Measurements from ENCODE around the gene ZCRB1. TPM values are rescaled to one million over a fixed set of nuclear protein-coding genes. Genes with fewer than 3 reads are reported as not detected.

The ZCRB1 gene
- total RNA-seq, 2 donors from 2014 or later, result 32.2 to 80.8 TPM

GRCh38 chr12:42281278-42281677 lies 44.6 kb downstream of the ZCRB1 start:
- WGBS, 2 donors, result 22 to 23% methylated on average over 3 of the region's 3 CpGs
- DNase-seq, result no peak
- no peaks in the 10 kb centered on the region for H3K27me3 ChIP-seq
- intact Hi-C loops (cut with DNase I), result no loop called here
- peaks cover 7% of the 10 kb centered on the region for H3K4me1 ChIP-seq
- no peak for ATAC-seq
- no peak overlapping the region for H3K4me3 ChIP-seq
- no peaks in the 10 kb centered on the region for H3K36me3 ChIP-seq (replicated peaks in 1 of 2; ENCODE audit: insufficient read depth in 1 of 2, low read depth in 2 of 2)
- TF ChIP-seq CTCF (IDR thresholded peaks at IDR 0.05), result no peak
- no peak for TF ChIP-seq POLR2A (IDR thresholded peaks at IDR 0.05)
- no peaks in the 10 kb centered on the region for H3K9me3 ChIP-seq
- no peak overlapping the region for H3K27ac ChIP-seq

- Histone ChIP-seq H3K36me3 (replicated peaks in 1 of 2; ENCODE audit: insufficient read depth in 1 of 2, low read depth in 2 of 2) (no peaks in the 10 kb centered on the region), H3K27me3 (no peaks in the 10 kb centered on the region), H3K9me3 (no peaks in the 10 kb centered on the region), H3K4me1 (peaks cover 7% of the 10 kb centered on the region), H3K4me3 (no peak overlapping the region), H3K27ac (no peak overlapping the region)
- intact Hi-C loops (cut with DNase I), result no loop called here
- DNase-seq, result no peak
- TF ChIP-seq CTCF (IDR thresholded peaks at IDR 0.05), result no peak
- no peak for TF ChIP-seq POLR2A (IDR thresholded peaks at IDR 0.05)
- ATAC-seq, result no peak
These were observed 47.8 kb downstream of the ZCRB1 start for GRCh38 chr12:42278128-42278510.

- 79 to 81% methylated on average over 6 of the region's 6 CpGs for WGBS, 2 donors
These were observed 48.3 kb downstream of the ZCRB1 start for GRCh38 chr12:42277396-42278127.

GRCh38 chr12:42275499-42275898 lies 50.4 kb downstream of the ZCRB1 start:
- intact Hi-C loops (cut with DNase I), result no loop called here
- Histone ChIP-seq H3K36me3 (replicated peaks in 1 of 2; ENCODE audit: insufficient read depth in 1 of 2, low read depth in 2 of 2) (no peaks in the 10 kb centered on the region), H3K27ac (no peak overlapping the region), H3K27me3 (no peaks in the 10 kb centered on the region), H3K4me1 (no peaks in the 10 kb centered on the region), H3K4me3 (no peak overlapping the region), H3K9me3 (no peaks in the 10 kb centered on the region)
- 84 to 91% methylated on average over 4 of the region's 4 CpGs for WGBS, 2 donors
- TF ChIP-seq POLR2A (IDR thresholded peaks at IDR 0.05) (no peak), CTCF (IDR thresholded peaks at IDR 0.05) (no peak)
- no peak for ATAC-seq
- no peak for DNase-seq

More at GRCh38 chr12:42277396-42278127, 48.3 kb downstream of the ZCRB1 start:
- no peak for DNase-seq
- Histone ChIP-seq H3K27me3 (no peaks in the 10 kb centered on the region), H3K27ac (no peak overlapping the region), H3K9me3 (no peaks in the 10 kb centered on the region), H3K4me1 (peaks cover 7% of the 10 kb centered on the region), H3K36me3 (replicated peaks in 1 of 2; ENCODE audit: insufficient read depth in 1 of 2, low read depth in 2 of 2) (no peaks in the 10 kb centered on the region), H3K4me3 (no peak overlapping the region)
- intact Hi-C loops (cut with DNase I), result no loop called here
- no peak for TF ChIP-seq POLR2A (IDR thresholded peaks at IDR 0.05)
- TF ChIP-seq CTCF (IDR thresholded peaks at IDR 0.05), result no peak
- ATAC-seq, result no peak

GRCh38 chr12:42273706-42274105 lies 52.2 kb downstream of the ZCRB1 start:
- ATAC-seq (no peak), DNase-seq (no peak)
- TF ChIP-seq CTCF (IDR thresholded peaks at IDR 0.05), result no peak
- no peak for TF ChIP-seq POLR2A (IDR thresholded peaks at IDR 0.05)
- Histone ChIP-seq H3K9me3 (no peaks in the 10 kb centered on the region), H3K4me3 (no peak overlapping the region), H3K36me3 (replicated peaks in 1 of 2; ENCODE audit: insufficient read depth in 1 of 2, low read depth in 2 of 2) (no peaks in the 10 kb centered on the region), H3K4me1 (no peaks in the 10 kb centered on the region), H3K27ac (no peak overlapping the region), H3K27me3 (no peaks in the 10 kb centered on the region)
- intact Hi-C loops (cut with DNase I), result no loop called here
- 93% methylated on average over 4 to 12 of the region's 21 CpGs for whole genome bisulfite sequencing, 2 donors
